HL-60 (cell line): ENCODE measurements around the gene DTX4.

ENCODE experiments used
- DNase-seq, 2 experiments: peaks; one replicate each; pipeline ENCODE4 v3.0.0-alpha.2; 2010 to 2020; ENCODE audit warnings: low read depth in 1 of 2, low spot score in 1 of 2
- H3K27ac ChIP-seq: fragments of 250-450 bp; sonication (Bioruptor Pico); replicated peaks from 2 replicates; pipeline ENCODE4 v1.5.1; 2020; ENCODE audit warnings: mild to moderate bottlenecking, moderate library complexity
- H3K27me3 ChIP-seq: fragments of 250-450 bp; sonication (Bioruptor Pico); 2 replicates; pipeline ENCODE4 v1.5.1; 2021; ENCODE audit warnings: mild to moderate bottlenecking, moderate library complexity; ENCODE audit not compliant: insufficient read depth, poor library complexity, severe bottlenecking
- H3K4me3 ChIP-seq: replicated peaks from 2 replicates; pipeline ENCODE4 v1.5.1; 2011; ENCODE audit warnings: mild to moderate bottlenecking, control low read depth, low read length; ENCODE audit not compliant: insufficient read depth
- GABPA ChIP-seq: IDR thresholded peaks from 2 replicates; pipeline ENCODE4 v1.6.1; 2012; ENCODE audit warnings: low read depth
- POLR2AphosphoS5 ChIP-seq: IDR thresholded peaks from 2 replicates; pipeline ENCODE4 v1.6.1; 2012; ENCODE audit warnings: low read depth
- SPI1 ChIP-seq: IDR thresholded peaks from 2 replicates; pipeline ENCODE4 v1.6.1; 2012; ENCODE audit warnings: low read depth, mild to moderate bottlenecking, borderline replicate concordance
- TF ChIP-seq, protein P1 (sequence below): IDR thresholded peaks from one replicate; pipeline ENCODE4 v1.5.1; 2011; ENCODE audit warnings: low read length, control low read depth, inconsistent platforms; ENCODE audit not compliant: insufficient read depth
- TF ChIP-seq, protein P2 (sequence below): IDR thresholded peaks from 2 replicates; pipeline ENCODE4 v1.6.1; 2012; ENCODE audit warnings: low read depth; ENCODE audit not compliant: insufficient replicate concordance

Gene DTX4

DNA sequence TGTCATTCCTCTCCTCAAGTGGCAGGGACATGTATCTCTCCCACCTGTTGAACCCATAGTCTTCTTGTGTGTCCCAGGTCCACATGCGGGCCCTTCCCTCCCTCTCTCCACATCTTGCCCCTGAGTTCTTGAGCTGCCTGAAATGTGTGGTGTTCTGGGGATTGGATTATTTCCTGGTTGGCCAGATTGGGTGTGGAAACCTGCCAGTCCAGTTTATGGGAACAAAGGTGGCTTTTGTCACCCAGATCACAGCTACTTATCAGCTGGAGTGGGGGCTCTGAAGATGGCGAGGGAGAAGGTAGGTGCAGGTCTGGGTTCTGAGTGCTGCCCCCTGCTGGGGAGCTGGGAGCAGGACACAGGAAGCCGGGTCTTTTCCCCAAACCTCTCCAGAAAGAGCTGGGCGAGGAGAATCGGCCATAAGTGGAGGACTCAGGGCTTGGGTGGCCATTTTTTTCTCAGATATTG, 14.2 kb downstream of the DTX4 start:
- DNase-seq, result no peak
- H3K4me3 ChIP-seq, result no peak overlapping the region
- H3K27ac ChIP-seq, result no peak overlapping the region
- H3K27me3 ChIP-seq, result no peaks in the 10 kb centered on the region
- no peak for TF ChIP-seq POLR2AphosphoS5
- TF ChIP-seq, protein P1, sequence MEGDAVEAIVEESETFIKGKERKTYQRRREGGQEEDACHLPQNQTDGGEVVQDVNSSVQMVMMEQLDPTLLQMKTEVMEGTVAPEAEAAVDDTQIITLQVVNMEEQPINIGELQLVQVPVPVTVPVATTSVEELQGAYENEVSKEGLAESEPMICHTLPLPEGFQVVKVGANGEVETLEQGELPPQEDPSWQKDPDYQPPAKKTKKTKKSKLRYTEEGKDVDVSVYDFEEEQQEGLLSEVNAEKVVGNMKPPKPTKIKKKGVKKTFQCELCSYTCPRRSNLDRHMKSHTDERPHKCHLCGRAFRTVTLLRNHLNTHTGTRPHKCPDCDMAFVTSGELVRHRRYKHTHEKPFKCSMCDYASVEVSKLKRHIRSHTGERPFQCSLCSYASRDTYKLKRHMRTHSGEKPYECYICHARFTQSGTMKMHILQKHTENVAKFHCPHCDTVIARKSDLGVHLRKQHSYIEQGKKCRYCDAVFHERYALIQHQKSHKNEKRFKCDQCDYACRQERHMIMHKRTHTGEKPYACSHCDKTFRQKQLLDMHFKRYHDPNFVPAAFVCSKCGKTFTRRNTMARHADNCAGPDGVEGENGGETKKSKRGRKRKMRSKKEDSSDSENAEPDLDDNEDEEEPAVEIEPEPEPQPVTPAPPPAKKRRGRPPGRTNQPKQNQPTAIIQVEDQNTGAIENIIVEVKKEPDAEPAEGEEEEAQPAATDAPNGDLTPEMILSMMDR, result peak; percentile 21

DNA sequence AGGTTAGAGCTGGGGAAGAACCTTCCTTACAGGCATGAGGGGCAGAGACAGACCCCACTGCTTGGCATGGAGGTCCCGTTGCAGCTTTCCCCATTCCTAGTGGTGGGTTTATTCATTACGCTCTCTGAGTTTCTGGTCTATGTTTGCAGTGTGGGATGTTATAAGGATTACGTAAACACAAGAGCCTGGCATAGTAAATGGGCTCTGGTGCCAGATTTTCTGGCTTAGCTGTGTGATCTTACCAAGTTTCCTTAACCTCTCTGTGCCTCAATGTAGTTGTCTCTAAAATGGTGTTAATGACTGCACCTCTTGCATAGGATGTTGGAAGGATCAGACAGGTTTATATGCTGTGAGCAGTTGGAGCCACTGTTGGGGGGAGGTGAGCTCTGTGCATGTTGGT, 15.1 kb downstream of the DTX4 start:
- no peak for TF ChIP-seq POLR2AphosphoS5
- TF ChIP-seq GABPA, result no peak
- TF ChIP-seq SPI1, result no peak
- TF ChIP-seq, protein P2, sequence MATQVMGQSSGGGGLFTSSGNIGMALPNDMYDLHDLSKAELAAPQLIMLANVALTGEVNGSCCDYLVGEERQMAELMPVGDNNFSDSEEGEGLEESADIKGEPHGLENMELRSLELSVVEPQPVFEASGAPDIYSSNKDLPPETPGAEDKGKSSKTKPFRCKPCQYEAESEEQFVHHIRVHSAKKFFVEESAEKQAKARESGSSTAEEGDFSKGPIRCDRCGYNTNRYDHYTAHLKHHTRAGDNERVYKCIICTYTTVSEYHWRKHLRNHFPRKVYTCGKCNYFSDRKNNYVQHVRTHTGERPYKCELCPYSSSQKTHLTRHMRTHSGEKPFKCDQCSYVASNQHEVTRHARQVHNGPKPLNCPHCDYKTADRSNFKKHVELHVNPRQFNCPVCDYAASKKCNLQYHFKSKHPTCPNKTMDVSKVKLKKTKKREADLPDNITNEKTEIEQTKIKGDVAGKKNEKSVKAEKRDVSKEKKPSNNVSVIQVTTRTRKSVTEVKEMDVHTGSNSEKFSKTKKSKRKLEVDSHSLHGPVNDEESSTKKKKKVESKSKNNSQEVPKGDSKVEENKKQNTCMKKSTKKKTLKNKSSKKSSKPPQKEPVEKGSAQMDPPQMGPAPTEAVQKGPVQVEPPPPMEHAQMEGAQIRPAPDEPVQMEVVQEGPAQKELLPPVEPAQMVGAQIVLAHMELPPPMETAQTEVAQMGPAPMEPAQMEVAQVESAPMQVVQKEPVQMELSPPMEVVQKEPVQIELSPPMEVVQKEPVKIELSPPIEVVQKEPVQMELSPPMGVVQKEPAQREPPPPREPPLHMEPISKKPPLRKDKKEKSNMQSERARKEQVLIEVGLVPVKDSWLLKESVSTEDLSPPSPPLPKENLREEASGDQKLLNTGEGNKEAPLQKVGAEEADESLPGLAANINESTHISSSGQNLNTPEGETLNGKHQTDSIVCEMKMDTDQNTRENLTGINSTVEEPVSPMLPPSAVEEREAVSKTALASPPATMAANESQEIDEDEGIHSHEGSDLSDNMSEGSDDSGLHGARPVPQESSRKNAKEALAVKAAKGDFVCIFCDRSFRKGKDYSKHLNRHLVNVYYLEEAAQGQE, result no peak
- TF ChIP-seq, protein P1, result no peak
- no peak overlapping the region for H3K4me3 ChIP-seq
- no peak for DNase-seq
- H3K27ac ChIP-seq, result no peak overlapping the region
- H3K27me3 ChIP-seq, result no peaks in the 10 kb centered on the region

DNA sequence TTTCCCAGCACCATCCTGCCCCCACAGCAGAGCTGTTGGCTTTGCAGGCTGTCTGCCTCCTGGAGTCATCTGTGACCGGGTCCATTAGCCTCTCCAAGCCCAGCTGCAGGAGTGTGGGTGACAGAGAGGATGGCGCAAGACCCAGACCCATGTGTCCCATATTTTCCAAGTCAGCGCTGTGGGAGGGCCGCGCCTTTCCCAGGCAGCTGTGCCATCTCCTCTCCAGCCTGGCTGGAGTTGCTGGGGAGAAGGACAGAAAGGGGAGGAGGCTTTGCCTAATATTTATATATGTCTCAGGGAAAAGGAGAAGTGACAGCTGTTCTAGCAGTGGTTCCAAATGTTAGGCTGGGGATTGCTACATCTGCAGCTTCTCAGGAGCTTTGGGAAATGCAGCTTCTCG, 15.7 kb downstream of the DTX4 start:
- no peaks in the 10 kb centered on the region for H3K27me3 ChIP-seq
- H3K27ac ChIP-seq, result no peak overlapping the region
- DNase-seq, result peak in 1 of 2 experiments; percentile 17
- no peak overlapping the region for H3K4me3 ChIP-seq
- TF ChIP-seq, protein P2, result no peak
- TF ChIP-seq POLR2AphosphoS5 (no peak), GABPA (no peak), SPI1 (peak; percentile 72; the same call in 1 of the 2 replicates)
- TF ChIP-seq, protein P1, result no peak

DNA sequence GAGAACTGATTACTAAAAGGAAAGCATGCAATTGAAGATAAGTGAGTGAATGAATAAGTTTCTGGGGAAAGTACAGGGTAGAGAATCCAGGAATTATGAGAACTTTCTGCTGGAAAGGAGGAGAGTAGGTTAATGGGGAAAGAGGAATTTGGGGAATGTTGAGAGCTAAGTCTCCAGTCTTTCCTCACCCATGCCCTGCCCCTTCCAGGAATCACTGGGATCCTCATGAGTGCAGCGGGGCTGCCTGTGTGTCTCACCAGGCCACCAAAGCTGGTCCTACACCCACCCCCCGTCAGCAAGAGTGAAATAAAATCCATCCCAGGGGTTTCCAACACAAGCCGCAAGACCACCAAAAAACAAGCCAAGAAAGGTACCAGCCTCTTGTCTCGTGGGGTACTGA, 17.0 kb downstream of the DTX4 start:
- no peak overlapping the region for H3K4me3 ChIP-seq
- no peak for TF ChIP-seq SPI1
- TF ChIP-seq, protein P1, result no peak
- TF ChIP-seq, protein P2, result no peak
- no peak for TF ChIP-seq GABPA
- no peak for TF ChIP-seq POLR2AphosphoS5
- H3K27me3 ChIP-seq, result no peaks in the 10 kb centered on the region
- no peak overlapping the region for H3K27ac ChIP-seq
- DNase-seq, result no peak
